GM12891 (cell line): Measurements from ENCODE around the gene RBM27.

ENCODE experiments used
- POLR2A ChIP-seq: IDR thresholded peaks from 2 replicates; pipeline ENCODE4 v1.6.1; 2011; ENCODE audit warnings: low read depth, low read length, control low read depth
- POLR2AphosphoS5 ChIP-seq: IDR thresholded peaks from 2 replicates; pipeline ENCODE4 v1.6.1; 2011; ENCODE audit warnings: low read depth, low read length, control low read depth

DNA sequence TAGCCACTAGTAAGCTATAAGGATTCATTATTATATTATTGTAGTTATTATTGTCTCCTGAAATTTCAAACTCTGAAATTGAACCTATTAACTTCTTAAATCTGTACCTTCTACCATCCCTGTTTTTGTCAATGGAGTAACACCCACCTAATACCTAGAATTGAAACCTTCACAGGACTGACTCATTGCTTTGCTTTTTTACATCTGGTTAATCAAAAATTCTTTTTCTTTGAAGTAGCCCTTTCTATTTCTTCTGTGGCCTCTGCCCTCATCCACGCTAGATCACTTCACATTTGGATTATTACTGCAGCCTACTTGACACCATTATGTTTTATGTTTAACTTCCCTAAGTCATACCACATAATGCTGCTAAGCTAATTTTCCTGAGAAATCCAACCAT, 35.6 kb downstream of the RBM27 start:
- TF ChIP-seq POLR2A, result no peak
- TF ChIP-seq POLR2AphosphoS5, result no peak
